HG02870 (cell line): ENCODE data around the gene CDH4.

Source experiments
- ATAC-seq: cut with Tn5 transposase; IDR thresholded peaks from one replicate; pipeline ENCODE4 v1.9.1; 2021; ENCODE audit warnings: mild to moderate bottlenecking, moderate library complexity; ENCODE audit not compliant: unreplicated experiment

Gene CDH4

DNA sequence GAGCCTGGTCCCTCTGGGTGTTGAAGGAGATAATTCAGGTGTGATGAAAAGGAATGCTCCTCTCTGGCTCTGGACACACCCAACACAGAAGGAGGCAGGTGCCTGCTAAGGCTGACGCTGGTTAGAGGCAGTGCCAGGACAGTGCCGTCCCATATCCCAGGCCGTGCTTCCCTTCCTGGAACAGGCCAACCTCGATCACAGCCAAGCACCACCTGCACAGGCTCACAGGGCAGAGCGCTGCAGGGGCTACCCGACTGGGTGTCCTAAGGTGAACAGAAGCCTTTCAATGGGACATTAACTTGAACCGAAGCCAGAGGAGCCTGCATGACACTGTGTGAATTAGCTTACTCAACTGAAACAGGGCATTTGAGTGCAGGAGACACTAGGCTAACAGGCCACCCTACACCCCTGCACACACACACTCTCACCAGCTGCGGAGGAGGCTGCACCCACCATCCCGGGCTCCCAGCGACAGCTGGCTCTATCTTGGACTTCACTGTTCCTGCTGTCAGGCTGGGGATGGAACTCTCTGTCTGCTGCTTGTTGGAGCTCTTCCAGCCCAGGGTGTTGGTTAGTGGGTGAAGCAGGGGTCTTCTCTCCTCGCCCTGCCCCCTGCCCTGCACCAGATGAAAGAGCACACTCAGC lies 466.4 kb downstream of the CDH4 start:
- no peak for ATAC-seq

DNA sequence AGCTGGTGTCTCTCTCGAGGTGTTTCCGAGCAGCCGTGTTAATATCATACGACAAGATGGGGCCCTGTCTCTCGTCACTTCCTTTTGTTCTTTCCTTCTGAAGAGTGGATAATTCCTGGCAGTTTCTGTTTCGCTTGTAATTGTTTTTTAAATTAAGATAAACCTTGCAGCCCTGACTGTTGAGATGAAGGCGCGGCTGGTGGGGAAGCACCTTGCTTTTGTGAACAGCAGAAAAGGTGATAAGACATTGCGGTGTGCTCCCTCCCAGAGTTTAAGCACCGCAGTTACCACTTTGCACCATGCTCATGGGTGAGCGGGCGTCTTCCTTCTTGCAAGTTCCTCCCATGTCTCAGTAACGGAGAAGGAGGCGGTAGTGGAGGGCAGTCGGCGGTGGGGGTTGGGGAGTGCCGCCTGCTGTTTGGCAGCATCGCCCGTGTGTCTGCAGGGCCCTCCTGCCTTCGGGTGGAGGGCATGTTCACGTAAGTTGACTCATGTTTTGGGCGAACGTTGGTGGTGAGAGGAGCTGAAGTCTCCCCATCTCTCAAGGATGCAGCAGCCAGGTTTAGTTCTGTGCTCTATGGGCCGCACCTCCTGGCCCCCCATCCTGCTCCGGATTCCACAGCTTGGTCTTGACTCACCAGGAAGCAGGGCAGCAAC lies 467.8 kb downstream of the CDH4 start:
- ATAC-seq: no peak

- no peak for ATAC-seq
Observed at GRCh38 chr20:61720348-61720696, 468.3 kb downstream of the CDH4 start.

GRCh38 chr20:61722146-61722678 lies 470.2 kb downstream of the CDH4 start:
- no peak for ATAC-seq

DNA sequence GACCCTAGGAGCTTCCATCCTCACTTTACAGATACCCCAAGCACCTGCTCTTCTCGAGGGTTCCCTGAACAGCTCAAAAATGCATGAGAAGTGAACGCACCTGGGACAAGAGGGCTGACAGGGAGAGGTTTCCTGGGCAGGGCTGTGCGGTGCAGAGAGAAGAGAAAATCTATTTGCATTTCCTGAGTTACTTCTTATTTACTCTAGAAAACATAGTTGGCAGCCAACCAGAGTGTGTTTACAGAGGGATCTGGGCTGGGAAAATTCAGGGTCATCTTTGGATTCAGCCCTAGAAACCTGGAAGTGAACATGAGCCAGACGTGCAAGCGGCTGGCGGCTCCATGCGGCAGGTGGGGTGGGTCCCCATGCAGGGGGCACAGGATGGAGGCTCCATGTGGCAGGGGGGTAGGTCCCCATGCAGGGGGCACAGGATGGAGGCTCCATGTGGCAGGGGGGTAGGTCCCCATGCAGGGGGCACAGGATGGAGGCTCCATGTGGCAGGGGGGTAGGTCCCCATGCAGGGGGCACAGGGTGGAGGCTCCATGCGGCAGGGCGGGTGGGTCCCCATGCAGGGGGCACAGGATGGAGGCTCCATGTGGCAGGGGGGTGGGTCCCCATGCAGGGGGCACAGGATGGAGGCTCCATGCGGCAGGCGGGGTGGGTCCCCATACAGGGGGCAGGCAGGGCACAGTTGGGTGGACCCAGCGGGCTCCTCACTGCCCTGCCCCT lies 471.6 kb downstream of the CDH4 start:
- no peak for ATAC-seq

DNA sequence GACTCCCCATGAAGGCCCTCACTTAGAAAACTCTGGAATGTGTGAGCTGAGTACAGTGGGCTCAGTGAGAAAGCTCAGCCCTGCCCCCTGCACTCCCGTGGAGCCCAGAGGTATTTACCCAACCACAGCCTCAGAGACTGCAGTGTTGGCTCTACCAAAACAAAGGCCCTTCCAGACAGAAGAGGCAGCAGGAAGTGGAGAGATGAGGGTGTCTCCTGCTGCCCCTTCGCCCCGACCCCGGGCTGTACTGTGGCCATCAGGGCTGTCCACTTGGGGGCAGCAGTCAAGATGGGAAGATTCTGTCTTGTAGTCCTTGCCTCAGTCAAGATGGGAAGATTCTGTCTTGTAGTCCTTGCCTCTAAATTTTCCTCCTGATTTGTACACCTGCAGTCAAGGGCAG lies 472.3 kb downstream of the CDH4 start:
- ATAC-seq: no peak

- ATAC-seq: no peak
Observed at GRCh38 chr20:61725145-61725544, 473.1 kb downstream of the CDH4 start.

DNA sequence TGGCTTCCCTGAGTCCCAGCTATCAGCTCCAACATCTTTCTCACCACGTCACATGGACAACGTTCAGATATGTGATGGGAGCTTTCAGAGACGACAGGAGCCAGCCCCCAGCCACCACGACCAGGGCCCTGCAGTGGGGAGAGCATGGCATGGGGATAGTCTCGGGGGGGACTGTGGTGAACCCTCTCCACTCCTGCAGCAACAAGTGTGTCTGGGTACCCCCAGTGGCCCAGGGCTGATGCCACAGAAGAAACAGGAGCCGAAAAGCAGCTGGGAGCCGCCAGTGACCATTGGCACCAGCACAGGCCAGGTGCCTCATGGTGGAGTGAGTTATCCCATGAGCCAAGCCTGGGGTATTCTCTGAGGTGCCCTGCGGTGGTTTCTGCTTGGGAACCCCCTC lies 473.9 kb downstream of the CDH4 start:
- no peak for ATAC-seq

DNA sequence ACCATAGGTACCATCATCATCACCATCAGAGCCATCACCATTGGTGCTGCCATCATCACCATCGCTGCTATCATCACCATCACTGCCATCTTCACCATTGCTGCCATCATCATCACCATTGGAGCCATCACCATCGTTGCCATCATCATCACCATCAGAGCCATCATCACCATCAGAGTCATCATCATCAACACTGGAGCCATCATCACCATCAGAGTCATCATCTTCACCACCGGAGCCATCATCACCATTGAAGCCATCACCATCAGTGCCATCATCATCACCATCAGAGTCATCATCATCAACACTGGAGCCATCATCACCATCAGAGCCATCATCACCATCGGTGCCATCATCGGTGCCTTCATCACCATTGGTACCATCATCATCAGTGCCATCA lies 474.9 kb downstream of the CDH4 start:
- no peak for ATAC-seq

- no peak for ATAC-seq
Observed at GRCh38 chr20:61727761-61728160, 475.7 kb downstream of the CDH4 start.

GRCh38 chr20:61728326-61728725 lies 476.3 kb downstream of the CDH4 start:
- no peak for ATAC-seq

- no peak for ATAC-seq
Observed at GRCh38 chr20:61728786-61729770, 477.0 kb downstream of the CDH4 start.

- ATAC-seq: no peak
Observed at GRCh38 chr20:61730631-61731362, 478.7 kb downstream of the CDH4 start.

DNA sequence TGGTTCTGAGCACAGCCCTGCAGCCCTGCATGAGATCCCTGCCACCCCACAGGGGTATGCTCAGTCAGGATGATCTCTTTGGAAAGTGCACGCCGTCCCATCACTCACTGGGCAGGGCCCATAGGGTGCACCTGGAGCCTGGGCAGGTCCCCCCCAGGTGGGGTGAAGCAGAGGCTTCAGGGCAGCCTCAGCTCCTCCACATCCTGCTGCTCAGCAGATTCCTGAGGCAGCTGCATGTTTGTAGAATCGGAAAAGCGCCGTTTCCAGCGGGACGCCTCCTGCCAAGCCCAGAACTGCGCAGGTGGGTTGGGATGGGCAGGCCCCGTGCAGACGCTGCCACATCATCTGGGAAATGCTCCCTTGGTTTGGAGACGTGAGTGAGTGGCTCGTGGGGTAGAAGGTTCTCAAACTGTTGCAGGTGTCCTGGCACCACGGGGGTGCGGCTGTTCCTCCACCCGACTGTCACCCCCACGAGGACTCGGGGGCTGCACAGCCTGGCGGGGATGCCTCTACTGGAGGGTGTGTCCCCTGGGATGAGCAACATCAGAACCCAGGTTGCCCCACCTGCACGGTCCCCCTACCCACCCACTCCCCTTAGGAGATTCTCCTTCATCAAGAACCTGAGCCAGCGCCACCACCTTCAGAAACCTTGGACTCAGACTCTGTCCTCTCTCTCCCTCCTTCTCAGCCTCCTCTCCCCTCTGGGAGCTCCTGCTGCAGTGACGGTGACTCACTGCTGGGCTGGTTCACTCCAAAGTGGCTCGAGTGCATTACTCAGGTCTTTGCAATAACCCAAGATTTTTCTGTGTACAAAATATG lies 479.5 kb downstream of the CDH4 start:
- no peak for ATAC-seq

- ATAC-seq: no peak
Observed at GRCh38 chr20:61732511-61733210, 480.6 kb downstream of the CDH4 start.

GRCh38 chr20:61733216-61733615 lies 481.2 kb downstream of the CDH4 start:
- ATAC-seq: no peak

- no peak for ATAC-seq
Observed at GRCh38 chr20:61733891-61734732, 482.1 kb downstream of the CDH4 start.
